ENCODE measurements around the gene ASPN. TPM values are rescaled to one million over a fixed set of nuclear protein-coding genes. Genes with fewer than 3 reads are reported as not detected.

ASPN gene
- total and polyA plus RNA-seq, 9 of the 15 experiments (the other 6 are each of a cell fraction or from before 2014, with no cell fraction given), result 0.03 to 0.07 TPM; not detected in 7

GRCh38 chr9:92486371-92486770, 4.1 kb upstream of the ASPN start:
- ATAC-seq (peak; percentile 87), FAIRE-seq (no peak), DNase-seq (ENCODE audit: extremely low read depth in 1 of 4, low spot score in 3 of 4) (peak in 2 of 4 experiments; percentile 26 to 36)
- Histone ChIP-seq H3K27me3 (ENCODE audit: control insufficient read depth in 2 of 2, insufficient read depth in 2 of 2, low read length in 2 of 2) (no peaks in the 10 kb centered on the region), H3K79me2 (ENCODE audit: control insufficient read depth, insufficient read depth, low read length) (no peaks in the 10 kb centered on the region), H3K9me3 (replicated peaks; ENCODE audit: control insufficient read depth, insufficient read depth, low read depth, low read length) (no peaks in the 10 kb centered on the region), H3K27ac (ENCODE audit: extremely low read depth, low read depth, low read length) (no peak overlapping the region), H3K4me2 (ENCODE audit: insufficient read depth, low read length) (no peak overlapping the region), H2AFZ (ENCODE audit: low read depth, low read length) (peak overlapping the region; percentile 5; the same call in 1 of the 2 replicates), H3K9me1 (ENCODE audit: control insufficient read depth, insufficient read depth, low read length) (no peaks in the 10 kb centered on the region), H4K20me1 (replicated peaks; ENCODE audit: control insufficient read depth, insufficient read depth, low read length) (no peaks in the 10 kb centered on the region), H3K9ac (ENCODE audit: insufficient read depth in 1 of 2, low read depth in 2 of 2, low read length in 2 of 2) (no peak overlapping the region), H3K4me3 (no peak overlapping the region), H3K36me3 (ENCODE audit: control insufficient read depth, insufficient read depth, low read length) (no peaks in the 10 kb centered on the region), H3K4me1 (replicated peaks in 1 of 2; ENCODE audit: control insufficient read depth in 2 of 2, insufficient read depth in 2 of 2, low read length in 2 of 2) (peaks cover 0 to 2% of the 10 kb centered on the region in 2 experiments; a peak in 3 of 5 replicates)
- in situ Hi-C loops (cut with MboI), result no loop called here
- ChIA-PET POLR2A (interaction anchor here (1.1 to 1.8 kb wide), 2 partner anchors 9 to 13 kb away, joined by 3 to 9 read pairs; no protein-coding TSS in a partner anchor), CTCF (ENCODE audit: low intra/inter-chr PET ratio) (no interaction called here)
- BruUV-seq (replicated peaks), result no TSS peak
- intact Hi-C loops (cut with micrococcal nuclease), result no loop called here
- 25% methylated on average over 3 of the region's 3 CpGs for WGBS (ENCODE audit: insufficient coverage, low coverage, missing lambda C conversion rate)
- TF ChIP-seq C11orf30 (IDR thresholded peaks at IDR 0.05; ENCODE audit: low read depth), result peak; percentile 57
- peak; percentile 38; the same call in 1 of the 2 replicates for TF ChIP-seq MAFG (tag; conservative IDR thresholded peaks at IDR 0.05)
- no peak for TF ChIP-seq GATA2 (CRISPR knock-in tag; IDR thresholded peaks at IDR 0.05)
- TF ChIP-seq NR2C2 (CRISPR knock-in tag; IDR thresholded peaks at IDR 0.05), result no peak
- TF ChIP-seq NR2C2 (tag; IDR thresholded peaks at IDR 0.05), result peak; percentile 66; the same call in 1 of the 2 replicates
- no peak for TF ChIP-seq HMG20B (CRISPR knock-in tag; IDR thresholded peaks at IDR 0.05)
- TF ChIP-seq, protein P1, sequence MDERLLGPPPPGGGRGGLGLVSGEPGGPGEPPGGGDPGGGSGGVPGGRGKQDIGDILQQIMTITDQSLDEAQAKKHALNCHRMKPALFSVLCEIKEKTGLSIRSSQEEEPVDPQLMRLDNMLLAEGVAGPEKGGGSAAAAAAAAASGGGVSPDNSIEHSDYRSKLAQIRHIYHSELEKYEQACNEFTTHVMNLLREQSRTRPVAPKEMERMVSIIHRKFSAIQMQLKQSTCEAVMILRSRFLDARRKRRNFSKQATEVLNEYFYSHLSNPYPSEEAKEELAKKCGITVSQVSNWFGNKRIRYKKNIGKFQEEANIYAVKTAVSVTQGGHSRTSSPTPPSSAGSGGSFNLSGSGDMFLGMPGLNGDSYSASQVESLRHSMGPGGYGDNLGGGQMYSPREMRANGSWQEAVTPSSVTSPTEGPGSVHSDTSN (CRISPR knock-in tag; IDR thresholded peaks at IDR 0.05; ENCODE audit: low read depth), result no peak
- TF ChIP-seq, protein P1 (tag; conservative IDR thresholded peaks at IDR 0.05; ENCODE audit: low read depth), result peak; percentile 41
- 0 out of 2 replicates have a peak, but pooled peaks have one; percentile 33 for TF ChIP-seq ZNF592 (IDR thresholded peaks at IDR 0.05)
- TF ChIP-seq NFE2 (IDR thresholded peaks at IDR 0.05; ENCODE audit: low read depth), result peak; percentile 69

Data from K562 (cell line).